Right lobe of liver (tissue), 6 donors: Measurements from ENCODE around the gene CACNA1C. TPM values are rescaled to one million over a fixed set of nuclear protein-coding genes. Genes with fewer than 3 reads are reported as not detected.

Experiments
- ATAC-seq, 4 donors: fragments of 200-7000 bp; cut with Tn5 transposase; one replicate each; pipeline ENCODE4 v1.9.1; 2020; ENCODE audit warnings: mild to moderate bottlenecking in 4 of 4, moderate library complexity in 4 of 4
- DNase-seq, 3 donors: peaks; one replicate each; pipeline ENCODE4 v3.0.0-alpha.2; 2020
- H3K27ac ChIP-seq, 3 donors: fragments of 200-600 bp; one replicate each; pipeline ENCODE4 v1.8.0; 2022
- H3K27me3 ChIP-seq, 2 donors: fragments of 200-600 bp; one replicate each; pipeline ENCODE4 v1.8.0; 2022
- H3K36me3 ChIP-seq, 4 donors: fragments of 200-600 bp; sonication (generic) in 1 of 4; one replicate each; pipeline versions ENCODE4 v1.5.1 to v1.8.0; 2017 to 2022; ENCODE audit warnings: control low read depth in 1 of 4
- H3K4me1 ChIP-seq, 4 donors: fragments of 200-600 bp; sonication (generic) in 1 of 4; one replicate each; pipeline versions ENCODE4 v1.5.1 to v1.8.0; 2017 to 2022; ENCODE audit warnings: control low read depth in 1 of 4
- H3K4me3 ChIP-seq, 3 donors: fragments of 200-600 bp; one replicate each; pipeline ENCODE4 v1.8.0; 2022
- H3K9me3 ChIP-seq, 4 donors: fragments of 200-600 bp; sonication (generic) in 1 of 4; one replicate each; pipeline versions ENCODE4 v1.5.1 to v1.8.0; 2017 to 2022; ENCODE audit warnings: control low read depth in 1 of 4
- CTCF ChIP-seq, 4 donors: fragments of 200-600 bp in 3 of 4; fragments of 450-650 bp in 1 of 4; IDR thresholded peaks; one replicate each; pipeline versions ENCODE4 v1.5.1 to v1.8.0; 2016 to 2022; ENCODE audit warnings: antibody characterized with exemption in 4 of 4, mild to moderate bottlenecking in 2 of 4
- POLR2A ChIP-seq: fragments of 450-650 bp; IDR thresholded peaks from one replicate; pipeline ENCODE4 v1.6.1; 2017; ENCODE audit warnings: antibody characterized with exemption, mild to moderate bottlenecking
- WGBS: methylation state at CpG from one replicate; pipeline ENCODE4 v1.1.6; 2018; ENCODE audit warnings: low coverage, low lambda C conversion rate; ENCODE audit not compliant: insufficient coverage; ENCODE audit errors: missing lambda C conversion rate; 5-methylcytosine and 5-hydroxymethylcytosine counted together
- intact Hi-C, 2 donors: fragments of 100-400 bp; cut with DNase I; formaldehyde crosslinking; loops; one replicate each; pipeline versions ENCODE4 v1.11.2 to v1.14.1; 2022
- total RNA-seq, 6 experiments: library from RNA; depleted of rRNA in 2 of 6; stranded (reverse); fragments of >200 nt in 2 of 6; fragmentation: NEBNext Ultra II Directional in 3 of 6; extraction: Animal tissue kit (Norgen Biotek cat#: 25700) in 3 of 6; gene quantifications; one replicate each; pipeline versions ENCODE4 v1.1.0 to v1.2.4, GENCODE V29; 2016 to 2023
- donor health status: DM: no; HTN: yes; CAD: no.
- donor health status: DM: no; HTN: no; CAD: no.
- donor health status: DM: no; HTN: no; CAD: no.
- donor health status: DM: no; HTN: yes; CAD: no.
- donor health status: DM: no; HTN: yes; CAD: no.

Gene CACNA1C
- total RNA-seq, 6 experiments from 2014 or later, result 0.18 to 1.0 (median 0.57) TPM

GRCh38 chr12:2346416-2346815, 293.6 kb downstream of the CACNA1C start:
- intact Hi-C loops, result no loop called here
- no peaks in the 10 kb centered on the region for H3K27me3 ChIP-seq
- H3K36me3 ChIP-seq, result no peaks in the 10 kb centered on the region
- H3K27ac ChIP-seq, result no peak overlapping the region
- H3K4me3 ChIP-seq, result no peak overlapping the region
- no peaks in the 10 kb centered on the region for H3K4me1 ChIP-seq
- ATAC-seq, result no peak
- 56% methylated on average over 2 of the region's 5 CpGs for WGBS
- TF ChIP-seq POLR2A (no peak), CTCF (IDR thresholded peaks at IDR 0.05) (no peak)
- DNase-seq, result no peak
- no peaks in the 10 kb centered on the region for H3K9me3 ChIP-seq

- ATAC-seq (no peak), DNase-seq (no peak)
- 75% methylated on average over 4 of the region's 6 CpGs for WGBS
- Histone ChIP-seq H3K4me3 (no peak overlapping the region), H3K9me3 (no peaks in the 10 kb centered on the region), H3K27me3 (no peaks in the 10 kb centered on the region), H3K36me3 (no peaks in the 10 kb centered on the region), H3K4me1 (no peaks in the 10 kb centered on the region), H3K27ac (no peak overlapping the region)
- no peak for TF ChIP-seq POLR2A
- no peak for TF ChIP-seq CTCF (IDR thresholded peaks at IDR 0.05)
- intact Hi-C loops, result no loop called here
Measured at GRCh38 chr12:2347137-2347843, 294.5 kb downstream of the CACNA1C start.

DNA sequence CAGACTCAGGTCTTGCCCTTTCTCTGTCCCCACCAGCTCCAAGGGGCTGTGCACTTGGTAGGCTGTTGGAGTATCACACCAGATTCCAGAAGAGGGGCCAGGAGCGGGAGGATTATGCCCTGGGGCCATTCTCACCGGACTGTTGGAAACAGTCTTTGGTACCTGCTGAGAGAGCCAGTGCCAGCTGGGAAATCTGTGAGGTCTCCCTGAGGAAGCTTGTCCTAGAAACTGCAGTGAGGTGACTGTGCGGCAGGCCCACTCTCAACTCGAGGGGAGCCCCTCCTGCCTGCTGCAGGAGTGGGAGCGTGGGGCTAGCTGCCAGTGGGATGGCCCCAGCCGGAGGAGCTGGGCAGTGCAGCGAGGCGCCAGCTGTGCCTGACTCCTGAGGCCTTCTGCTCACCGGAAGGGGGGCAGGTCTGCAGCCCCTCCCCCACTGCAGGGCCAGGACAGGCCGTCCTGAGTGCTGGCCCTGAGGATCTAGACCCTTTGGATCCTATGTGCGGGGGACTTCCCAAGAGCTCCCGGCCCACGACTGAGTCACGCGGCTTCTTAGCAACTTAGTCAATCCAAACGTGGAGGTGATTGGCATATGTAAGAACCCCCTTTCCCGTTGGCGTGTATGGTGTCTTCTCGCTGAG, 295.2 kb downstream of the CACNA1C start:
- no peak for DNase-seq
- Histone ChIP-seq H3K9me3 (no peaks in the 10 kb centered on the region), H3K4me1 (no peaks in the 10 kb centered on the region), H3K27ac (no peak overlapping the region), H3K27me3 (no peaks in the 10 kb centered on the region), H3K36me3 (no peaks in the 10 kb centered on the region), H3K4me3 (no peak overlapping the region)
- ATAC-seq, result peak in 1 of 4 donors; percentile 18
- TF ChIP-seq CTCF (IDR thresholded peaks at IDR 0.05) (no peak), POLR2A (no peak)
- intact Hi-C loops, result no loop called here
- WGBS, result 72% methylated on average over 3 of the region's 19 CpGs

GRCh38 chr12:2348482-2348852, 295.7 kb downstream of the CACNA1C start:
- no peak overlapping the region for H3K4me3 ChIP-seq
- no peaks in the 10 kb centered on the region for H3K27me3 ChIP-seq
- TF ChIP-seq POLR2A (no peak), CTCF (IDR thresholded peaks at IDR 0.05) (no peak)
- H3K36me3 ChIP-seq, result no peaks in the 10 kb centered on the region
- no peak overlapping the region for H3K27ac ChIP-seq
- intact Hi-C loops, result no loop called here
- H3K9me3 ChIP-seq, result no peaks in the 10 kb centered on the region
- no peak for DNase-seq
- 69% methylated on average over 10 of the region's 11 CpGs for WGBS
- ATAC-seq, result no peak
- no peaks in the 10 kb centered on the region for H3K4me1 ChIP-seq
